Measurements from ENCODE around the gene TINCR. TPM values are rescaled to one million over a fixed set of nuclear protein-coding genes. Genes with fewer than 3 reads are reported as not detected.

Gene TINCR
- total and polyA plus RNA-seq, 2 of the 13 experiments (the other 11 are each of a cell fraction or from before 2014, with no cell fraction given) = 0.17 to 0.33 TPM

GRCh38 chr19:5567970-5568407, 236 bp upstream of the TINCR start (continued):
- TF ChIP-seq ZNF687 (CRISPR knock-in tag; IDR thresholded peaks at IDR 0.05) (peak; percentile 23; the same call in 1 of the 2 replicates), ZMYM3 (CRISPR knock-in tag; IDR thresholded peaks at IDR 0.05) (peak; percentile 54), ZNF770 (CRISPR knock-in tag; IDR thresholded peaks at IDR 0.05) (peak; percentile 99), PITX1 (CRISPR knock-in tag; IDR thresholded peaks at IDR 0.05) (no peak), HINFP (CRISPR knock-in tag; IDR thresholded peaks at IDR 0.05; ENCODE audit: low read depth) (peak; percentile 94), ATF2 (CRISPR knock-in tag; IDR thresholded peaks at IDR 0.05) (no peak), HOXD1 (CRISPR knock-in tag; IDR thresholded peaks at IDR 0.05) (no peak), FOSL1 (CRISPR knock-in tag; IDR thresholded peaks at IDR 0.05; ENCODE audit: borderline replicate concordance) (no peak), ZNF776 (CRISPR knock-in tag; IDR thresholded peaks at IDR 0.05) (no peak), ARID2 (CRISPR knock-in tag; IDR thresholded peaks at IDR 0.05; ENCODE audit: borderline replicate concordance) (no peak)

All from HepG2 (cell line).